Testis (tissue), 3 donors: ENCODE results near the gene NANOS2. TPM values are rescaled to one million over a fixed set of nuclear protein-coding genes. Genes with fewer than 3 reads are reported as not detected.

Experiments used
- DNase-seq: peaks from one replicate; pipeline ENCODE4 v3.0.0-alpha.2; 2019
- H3K27ac ChIP-seq, 2 donors: fragments of 200-600 bp; sonication (generic); one replicate each; pipeline ENCODE4 v1.5.1; 2019
- H3K27me3 ChIP-seq: fragments of 200-600 bp; sonication (generic); one replicate; pipeline ENCODE4 v1.5.1; 2019
- H3K36me3 ChIP-seq: fragments of 200-600 bp; sonication (generic); one replicate; pipeline ENCODE4 v1.5.1; 2017; ENCODE audit warnings: low read depth; ENCODE audit errors: missing control alignments
- H3K4me1 ChIP-seq: fragments of 200-600 bp; sonication (generic); one replicate; pipeline ENCODE4 v1.5.1; 2019
- H3K4me3 ChIP-seq, 2 donors: fragments of 200-600 bp; sonication (generic); one replicate each; pipeline ENCODE4 v1.5.1; 2017 to 2019
- H3K9me3 ChIP-seq: fragments of 200-600 bp; sonication (generic); one replicate; pipeline ENCODE4 v1.5.1; 2017
- CTCF ChIP-seq, 3 experiments: fragments of 450-650 bp in 2 of 3; fragments of 200-600 bp in 1 of 3; sonication (generic) in 1 of 3; IDR thresholded peaks; one replicate each; pipeline ENCODE4 v1.5.1; 2016 to 2019; ENCODE audit warnings: antibody characterized with exemption in 3 of 3, mild to moderate bottlenecking in 2 of 3, moderate library complexity in 1 of 3
- POLR2A ChIP-seq: fragments of 450-650 bp; IDR thresholded peaks from one replicate; pipeline ENCODE4 v1.6.1; 2017; ENCODE audit warnings: antibody characterized with exemption, mild to moderate bottlenecking, moderate library complexity
- WGBS, 2 donors: methylation state at CpG; one replicate each; pipeline ENCODE4 v1.1.5; 2018; 5-methylcytosine and 5-hydroxymethylcytosine counted together
- intact Hi-C: fragments of 100-400 bp; cut with DNase I; formaldehyde crosslinking; loops from one replicate; pipeline ENCODE4 v1.15.1; 2023; ENCODE audit warnings: low total_unique reads
- polyA plus RNA-seq: library from polyadenylated mRNA; stranded (reverse); fragments of 350-450 nt; fragmentation: Illumina TruSeq; extraction: RNeasy Lipid Tissue Mini Kit (QIAGEN cat#74804); gene quantifications from one replicate; pipeline ENCODE4 v1.2.3, GENCODE V29; 2014; ENCODE audit warnings: low read depth, low replicate concordance; ENCODE audit not compliant: insufficient read depth
- total RNA-seq, 2 donors: library from RNA; depleted of rRNA; stranded (reverse); fragments of >200 nt; gene quantifications; one replicate each; pipeline ENCODE4 v1.2.3, GENCODE V29; 2016

NANOS2 gene
- total and polyA plus RNA-seq, 3 donors from 2014 or later, result 4.8 to 5.1 (median 4.8) TPM

GRCh38 chr19:45911291-45911690, 3.3 kb downstream of the NANOS2 start:
- TF ChIP-seq POLR2A (no peak), CTCF (IDR thresholded peaks at IDR 0.05) (no peak)

DNA sequence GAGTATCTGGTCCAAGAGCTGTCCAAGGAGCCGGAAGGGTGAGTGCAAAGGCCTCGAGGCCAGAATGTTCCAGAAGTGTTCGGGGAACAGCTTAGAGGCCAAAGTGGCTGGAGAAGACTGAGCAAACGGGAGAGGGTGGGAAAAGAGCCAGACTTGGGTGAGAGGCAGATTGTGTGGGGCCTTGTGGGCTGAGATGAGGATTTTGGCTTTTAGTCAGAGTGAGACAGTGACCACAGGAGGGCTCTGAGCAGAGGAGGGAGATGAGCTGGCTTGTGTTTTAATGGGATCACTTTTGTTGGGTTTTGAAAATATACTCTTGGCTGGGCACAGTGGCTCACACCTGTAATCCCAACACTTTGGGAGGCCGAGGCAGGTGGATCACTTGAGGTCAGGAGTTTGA, 5.6 kb downstream of the NANOS2 start:
- Histone ChIP-seq H3K4me1 (no peaks in the 10 kb centered on the region), H3K27me3 (no peaks in the 10 kb centered on the region), H3K27ac (no peak overlapping the region), H3K4me3 (no peak overlapping the region), H3K36me3 (no peaks in the 10 kb centered on the region), H3K9me3 (no peaks in the 10 kb centered on the region)
- no peak for DNase-seq
- intact Hi-C loops, result no loop called here
- TF ChIP-seq CTCF (IDR thresholded peaks at IDR 0.05) (no peak), POLR2A (no peak)
- 68 to 73% methylated on average over 5 of the region's 5 CpGs for WGBS, 2 donors

More at GRCh38 chr19:45911291-45911690, 3.3 kb downstream of the NANOS2 start:
- Histone ChIP-seq H3K4me3 (no peak overlapping the region), H3K27ac (no peak overlapping the region), H3K9me3 (no peaks in the 10 kb centered on the region), H3K4me1 (no peaks in the 10 kb centered on the region), H3K36me3 (no peaks in the 10 kb centered on the region), H3K27me3 (no peaks in the 10 kb centered on the region)
- intact Hi-C loops, result no loop called here
- DNase-seq, result no peak
- 76 to 77% methylated on average over 8 of the region's 8 CpGs for whole genome bisulfite sequencing, 2 donors

- no peak overlapping the region for H3K27ac ChIP-seq
- 89 to 97% methylated on average over 3 of the region's 3 CpGs for WGBS, 2 donors
- intact Hi-C loops, result no loop called here
Observed at GRCh38 chr19:45906221-45906620, 8.4 kb downstream of the NANOS2 start.

GRCh38 chr19:45905011-45905410, 9.6 kb downstream of the NANOS2 start:
- H3K4me1 ChIP-seq, result peaks cover 14% of the 10 kb centered on the region
- no peaks in the 10 kb centered on the region for H3K36me3 ChIP-seq
- H3K27me3 ChIP-seq, result no peaks in the 10 kb centered on the region
- WGBS, 2 donors, result 82% methylated on average over 10 of the region's 10 CpGs
- no peak for TF ChIP-seq CTCF (IDR thresholded peaks at IDR 0.05)
- TF ChIP-seq POLR2A, result no peak
- H3K4me3 ChIP-seq, result no peak overlapping the region
- no peak overlapping the region for H3K27ac ChIP-seq
- no peak for DNase-seq
- H3K9me3 ChIP-seq, result no peaks in the 10 kb centered on the region
- intact Hi-C loops, result no loop called here

More at GRCh38 chr19:45906221-45906620, 8.4 kb downstream of the NANOS2 start:
- H3K9me3 ChIP-seq, result no peaks in the 10 kb centered on the region
- H3K4me3 ChIP-seq, result no peak overlapping the region
- peaks cover 5% of the 10 kb centered on the region for H3K4me1 ChIP-seq
- no peaks in the 10 kb centered on the region for H3K36me3 ChIP-seq
- H3K27me3 ChIP-seq, result no peaks in the 10 kb centered on the region
- DNase-seq, result no peak
- TF ChIP-seq POLR2A, result no peak
- TF ChIP-seq CTCF (IDR thresholded peaks at IDR 0.05), result no peak
